H9 (cell line): ENCODE measurements around the gene APOBEC2. TPM values are rescaled to one million over a fixed set of nuclear protein-coding genes. Genes with fewer than 3 reads are reported as not detected.

Experiments used
- DNase-seq: peaks from one replicate; pipeline ENCODE4 v3.0.0-alpha.2; 2017
- H2AFZ ChIP-seq: one replicate; pipeline ENCODE4 v1.6.1; 2013; ENCODE audit warnings: mild to moderate bottlenecking, low read length, control low read depth, moderate library complexity
- H2AK5ac ChIP-seq: 2 replicates; pipeline ENCODE4 v1.6.1; 2013; ENCODE audit warnings: low read length, control low read depth, mixed read lengths; ENCODE audit not compliant: insufficient read length
- H2BK120ac ChIP-seq: one replicate; pipeline ENCODE4 v1.6.1; 2013; ENCODE audit warnings: low read depth, mild to moderate bottlenecking, low read length, control low read depth, inconsistent platforms; ENCODE audit not compliant: poor library complexity, severe bottlenecking
- H2BK12ac ChIP-seq: 2 replicates; pipeline ENCODE4 v1.6.1; 2013; ENCODE audit warnings: low read length, control low read depth, mixed read lengths, low read depth; ENCODE audit not compliant: insufficient read length
- H2BK15ac ChIP-seq: 2 replicates; pipeline ENCODE4 v1.6.1; 2013; ENCODE audit warnings: low read depth, low read length, control low read depth
- H2BK20ac ChIP-seq: one replicate; pipeline ENCODE4 v1.6.1; 2013; ENCODE audit warnings: low read depth, mild to moderate bottlenecking, low read length, control low read depth, inconsistent platforms; ENCODE audit not compliant: poor library complexity, severe bottlenecking
- H2BK5ac ChIP-seq: 2 replicates; pipeline ENCODE4 v1.6.1; 2013; ENCODE audit warnings: low read length, control low read depth, mixed read lengths; ENCODE audit not compliant: insufficient read length
- H3K14ac ChIP-seq: 2 replicates; pipeline ENCODE4 v1.6.1; 2013; ENCODE audit warnings: low read length, control low read depth; ENCODE audit not compliant: insufficient read depth
- H3K18ac ChIP-seq: 2 replicates; pipeline ENCODE4 v1.6.1; 2013; ENCODE audit warnings: low read depth, mild to moderate bottlenecking, mixed read lengths, low read length, control low read depth; ENCODE audit not compliant: insufficient read length
- H3K23ac ChIP-seq: 2 replicates; pipeline ENCODE4 v1.6.1; 2013; ENCODE audit warnings: low read length, control low read depth, mixed read lengths, low read depth; ENCODE audit not compliant: insufficient read length
- H3K23me2 ChIP-seq: 2 replicates; pipeline ENCODE4 v1.6.1; 2013; ENCODE audit warnings: low read depth, mild to moderate bottlenecking, mixed read lengths, low read length, control low read depth; ENCODE audit not compliant: insufficient read length, poor library complexity, severe bottlenecking
- H3K27ac ChIP-seq: 2 replicates; pipeline ENCODE4 v1.5.1; 2013; ENCODE audit warnings: low read length, control low read depth, mixed read lengths, low read depth; ENCODE audit not compliant: insufficient read length
- H3K27me3 ChIP-seq: 2 replicates; pipeline ENCODE4 v1.6.1; 2013; ENCODE audit warnings: low read length, control low read depth, inconsistent platforms; ENCODE audit not compliant: insufficient read depth
- H3K4ac ChIP-seq: 2 replicates; pipeline ENCODE4 v1.6.1; 2013; ENCODE audit warnings: low read depth, mild to moderate bottlenecking, control low read depth, inconsistent platforms, low read length, moderate library complexity
- H3K4me1 ChIP-seq: 2 replicates; pipeline ENCODE4 v1.6.1; 2013; ENCODE audit warnings: low read length, control low read depth, inconsistent platforms; ENCODE audit not compliant: insufficient read depth
- H3K4me2 ChIP-seq: 2 replicates; pipeline ENCODE4 v1.6.1; 2013; ENCODE audit warnings: low read length, control low read depth, mixed read lengths; ENCODE audit not compliant: insufficient read length, insufficient read depth
- H3K56ac ChIP-seq: 2 replicates; pipeline ENCODE4 v1.6.1; 2013; ENCODE audit warnings: low read depth, mild to moderate bottlenecking, mixed read lengths, low read length, control low read depth; ENCODE audit not compliant: insufficient read length
- H3K79me1 ChIP-seq: 2 replicates; pipeline ENCODE4 v1.6.1; 2013; ENCODE audit warnings: low read depth, mild to moderate bottlenecking, moderate library complexity, low read length, control low read depth, inconsistent platforms; ENCODE audit not compliant: insufficient read depth, poor library complexity, severe bottlenecking
- H3K79me2 ChIP-seq: 2 replicates; pipeline ENCODE4 v1.6.1; 2013; ENCODE audit warnings: low read length, control low read depth, inconsistent platforms; ENCODE audit not compliant: insufficient read depth
- H3K9ac ChIP-seq: 2 replicates; pipeline ENCODE4 v1.6.1; 2013; ENCODE audit warnings: low read length, control low read depth, mixed read lengths; ENCODE audit not compliant: insufficient read length; ENCODE audit errors: extremely low read depth
- H3K9me3 ChIP-seq: one replicate; pipeline ENCODE4 v1.6.1; 2013; ENCODE audit warnings: low read depth, low read length, inconsistent platforms; ENCODE audit not compliant: control insufficient read depth
- H3T11ph ChIP-seq: one replicate; pipeline ENCODE4 v1.6.1; 2013; ENCODE audit warnings: mild to moderate bottlenecking, low read length, control low read depth, inconsistent platforms
- H4K20me1 ChIP-seq: one replicate; pipeline ENCODE4 v1.6.1; 2013; ENCODE audit not compliant: control insufficient read depth, insufficient read length, insufficient read depth
- H4K5ac ChIP-seq: 2 replicates; pipeline ENCODE4 v1.6.1; 2013; ENCODE audit warnings: low read depth, mild to moderate bottlenecking, mixed read lengths, low read length, control low read depth; ENCODE audit not compliant: insufficient read length
- H4K8ac ChIP-seq: replicated peaks from 2 replicates; pipeline ENCODE4 v1.6.1; 2013; ENCODE audit warnings: low read length, control low read depth, mixed read lengths, low read depth; ENCODE audit not compliant: insufficient read length
- H4K91ac ChIP-seq: 2 replicates; pipeline ENCODE4 v1.6.1; 2013; ENCODE audit warnings: low read depth, mild to moderate bottlenecking, moderate library complexity, mixed read lengths, low read length, control low read depth; ENCODE audit not compliant: insufficient read length
- H3K27ac Mint-ChIP-seq, 3 experiments: 2 replicates in 2 of 3; 3 replicates in 1 of 3; pipeline ENCODE4 v1.8.0; 2020 to 2021; ENCODE audit warnings: mixed read lengths in 3 of 3, mild to moderate bottlenecking in 1 of 3, moderate library complexity in 1 of 3
- H3K27me3 Mint-ChIP-seq: 2 replicates; pipeline ENCODE4 v1.8.0; 2021; ENCODE audit warnings: low read depth, mild to moderate bottlenecking, moderate library complexity, mixed read lengths
- H3K36me3 Mint-ChIP-seq, 3 experiments: 2 replicates in 2 of 3; 3 replicates in 1 of 3; pipeline ENCODE4 v1.8.0; 2020 to 2021; ENCODE audit warnings: low read depth in 3 of 3, mixed read lengths in 3 of 3; ENCODE audit not compliant: insufficient read depth in 1 of 3
- H3K4me1 Mint-ChIP-seq, 2 experiments: 2 replicates each; pipeline ENCODE4 v1.8.0; 2020; ENCODE audit warnings: mixed read lengths in 2 of 2
- H3K4me3 Mint-ChIP-seq, 2 experiments: 2 replicates in 1 of 2; 3 replicates in 1 of 2; pipeline ENCODE4 v1.8.0; 2020 to 2021; ENCODE audit warnings: mild to moderate bottlenecking in 2 of 2, mixed read lengths in 2 of 2, moderate library complexity in 1 of 2
- H3K9me3 Mint-ChIP-seq, 2 experiments: 2 replicates in 1 of 2; 3 replicates in 1 of 2; pipeline ENCODE4 v1.8.0; 2020; ENCODE audit warnings: mild to moderate bottlenecking in 2 of 2, mixed read lengths in 2 of 2, moderate library complexity in 1 of 2
- WGBS: extraction: QIAGEN DNeasy Blood & Tissue Kit; methylation state at CpG from one replicate; pipeline ENCODE4 v1.1.7; 2013; ENCODE audit warnings: missing lambda C conversion rate, low lambda C conversion rate, mixed read lengths; ENCODE audit not compliant: insufficient read length; ENCODE audit errors: extremely low coverage; 5-methylcytosine and 5-hydroxymethylcytosine counted together
- total RNA-seq: library from RNA; stranded (reverse); gene quantifications from 2 replicates; pipeline ENCODE4 v1.2.1, GENCODE V29; 2021
- TF ChIP-seq, protein P1 (sequence below): fragments of 200-600 bp; sonication (generic); conservative IDR thresholded peaks from 3 replicates; pipeline ENCODE4 v1.8.0; 2021; ENCODE audit warnings: antibody characterized with exemption, mild to moderate bottlenecking

The APOBEC2 gene
- total RNA-seq, 1 experiment from 2014 or later = not detected

GRCh38 chr6:41071501-41071922 lies 18.5 kb downstream of the APOBEC2 start:
- H2AFZ ChIP-seq = no peak overlapping the region
- no peak overlapping the region; the same call in 1 of the 2 replicates for H3K14ac ChIP-seq
- peak overlapping the region; percentile 66 for H3K4me2 ChIP-seq
- no peak overlapping the region for H3T11ph ChIP-seq
- H4K91ac ChIP-seq = no peak overlapping the region
- H3K9me3 Mint-ChIP-seq = no peaks in the 10 kb centered on the region; a peak in 1 of 5 replicates
- no peak for DNase-seq
- H2BK15ac ChIP-seq = no peak overlapping the region
- peaks cover 9% of the 10 kb centered on the region for H3K23me2 ChIP-seq
- no peaks in the 10 kb centered on the region for H3K4me1 ChIP-seq
- no peaks in the 10 kb centered on the region for H3K27me3 ChIP-seq
- no peak overlapping the region for H2BK5ac ChIP-seq
- H3K36me3 Mint-ChIP-seq = peaks cover 0 to 48% (median 32%) of the 10 kb centered on the region in 3 experiments; a peak in 5 of 7 replicates
- no peak overlapping the region for H4K5ac ChIP-seq
- H2BK20ac ChIP-seq = no peak overlapping the region
- H3K9me3 ChIP-seq = no peaks in the 10 kb centered on the region
- peak overlapping the region; percentile 80 for H3K9ac ChIP-seq
- H3K56ac ChIP-seq = no peak overlapping the region
- H3K4me3 Mint-ChIP-seq = peak overlapping the region; percentile 89 to 91
- no peak overlapping the region for H2BK12ac ChIP-seq
- peaks cover 28% of the 10 kb centered on the region for H3K79me2 ChIP-seq
- H3K18ac ChIP-seq = no peak overlapping the region
- H3K27ac ChIP-seq = peak overlapping the region; percentile 88
- no CpG with 5 or more reads among the region's 16 CpGs for WGBS
- no peak overlapping the region for H2AK5ac ChIP-seq
- no peak overlapping the region for H4K8ac ChIP-seq
- TF ChIP-seq, protein P1, sequence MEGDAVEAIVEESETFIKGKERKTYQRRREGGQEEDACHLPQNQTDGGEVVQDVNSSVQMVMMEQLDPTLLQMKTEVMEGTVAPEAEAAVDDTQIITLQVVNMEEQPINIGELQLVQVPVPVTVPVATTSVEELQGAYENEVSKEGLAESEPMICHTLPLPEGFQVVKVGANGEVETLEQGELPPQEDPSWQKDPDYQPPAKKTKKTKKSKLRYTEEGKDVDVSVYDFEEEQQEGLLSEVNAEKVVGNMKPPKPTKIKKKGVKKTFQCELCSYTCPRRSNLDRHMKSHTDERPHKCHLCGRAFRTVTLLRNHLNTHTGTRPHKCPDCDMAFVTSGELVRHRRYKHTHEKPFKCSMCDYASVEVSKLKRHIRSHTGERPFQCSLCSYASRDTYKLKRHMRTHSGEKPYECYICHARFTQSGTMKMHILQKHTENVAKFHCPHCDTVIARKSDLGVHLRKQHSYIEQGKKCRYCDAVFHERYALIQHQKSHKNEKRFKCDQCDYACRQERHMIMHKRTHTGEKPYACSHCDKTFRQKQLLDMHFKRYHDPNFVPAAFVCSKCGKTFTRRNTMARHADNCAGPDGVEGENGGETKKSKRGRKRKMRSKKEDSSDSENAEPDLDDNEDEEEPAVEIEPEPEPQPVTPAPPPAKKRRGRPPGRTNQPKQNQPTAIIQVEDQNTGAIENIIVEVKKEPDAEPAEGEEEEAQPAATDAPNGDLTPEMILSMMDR = no peak
- no peaks in the 10 kb centered on the region for H4K20me1 ChIP-seq
- H3K27ac Mint-ChIP-seq = peak overlapping the region; percentile 97 to 99 (median 97)
- no peak overlapping the region for H2BK120ac ChIP-seq
- no peaks in the 10 kb centered on the region for H3K27me3 Mint-ChIP-seq
- H3K4me1 Mint-ChIP-seq = peaks cover 38 to 39% of the 10 kb centered on the region in 2 experiments
- no peaks in the 10 kb centered on the region for H3K79me1 ChIP-seq
- no peak overlapping the region for H3K23ac ChIP-seq
- H3K4ac ChIP-seq = no peak overlapping the region
